Fibroblast of skin of scalp (primary cell): ENCODE measurements around the gene OARD1.
A peak's percentile ranks its signal among the peaks of the same experiment; 100 is the strongest.
"Not testable (repeated sequence)": the region's sequence is repeated elsewhere in the genome, so short reads cannot be mapped to it uniquely, and the experiment has no call there.

ENCODE experiments used
- DNase-seq: peaks from one replicate; pipeline ENCODE4 v3.0.0-alpha.2; 2013

Gene OARD1

DNA sequence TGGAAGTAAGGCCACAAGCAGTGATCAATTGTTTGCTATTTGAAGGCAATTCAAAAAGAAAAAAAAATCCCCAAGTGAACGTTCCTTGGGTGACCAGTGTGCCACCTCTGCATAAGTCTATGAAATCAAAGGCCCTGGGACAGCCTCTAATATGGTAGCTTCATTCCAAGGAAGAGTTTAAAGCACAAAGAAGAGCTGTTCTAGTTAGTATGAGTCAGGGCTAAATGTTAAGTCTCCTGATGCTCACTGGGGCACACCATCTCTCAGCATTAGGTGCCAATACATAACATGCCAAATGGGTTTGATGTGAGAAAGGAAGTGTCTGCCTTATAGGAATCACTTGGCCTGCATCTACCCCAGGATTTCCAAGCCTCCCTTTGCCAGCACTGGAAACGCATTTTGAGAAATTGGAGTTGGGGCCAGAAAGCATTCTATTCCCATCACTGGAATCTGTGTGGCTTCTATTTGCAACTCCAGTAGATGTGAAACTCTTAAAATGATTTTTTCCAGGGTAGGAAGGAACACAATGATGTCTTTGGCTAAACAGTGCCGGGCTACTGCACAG is 46.1 kb downstream of the OARD1 start:
- no peak for DNase-seq

DNA sequence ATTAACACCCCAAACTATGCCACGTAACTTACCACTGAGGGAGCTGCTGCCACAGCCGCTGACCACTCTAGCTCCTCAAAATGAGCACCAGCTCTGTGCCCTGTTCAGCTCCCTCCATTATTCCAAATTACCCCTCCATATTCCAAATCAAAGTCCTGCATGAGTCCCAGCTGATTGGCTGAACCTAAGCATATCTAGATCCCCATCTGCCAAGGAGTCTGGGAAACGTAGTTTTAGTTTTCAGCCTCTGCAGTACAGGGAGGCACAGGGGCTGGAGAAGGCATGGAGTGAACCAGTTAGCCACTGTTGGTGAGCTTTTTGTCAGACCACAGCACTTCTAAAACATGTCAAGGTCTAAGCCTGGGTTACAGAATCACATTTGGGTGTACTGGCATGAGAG is 49.0 kb downstream of the OARD1 start:
- no peak for DNase-seq

DNA sequence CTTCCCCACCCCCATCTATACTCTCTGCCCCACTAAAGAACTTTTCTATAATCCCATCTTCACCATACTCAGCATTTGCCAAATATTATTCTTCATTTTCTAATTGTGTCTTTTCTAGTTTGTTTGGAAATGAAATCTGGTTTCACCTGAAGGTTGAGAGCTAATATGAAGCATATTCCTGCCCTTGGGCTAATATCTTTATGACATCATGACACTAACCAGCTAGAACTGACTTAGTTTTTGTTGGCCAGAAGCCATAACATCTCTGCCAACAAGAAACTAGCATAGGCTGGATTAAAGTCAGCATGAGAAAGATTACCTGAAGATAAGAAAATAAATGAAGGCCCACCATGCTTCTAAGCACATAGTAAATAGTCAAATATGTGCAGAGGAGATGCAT is 49.9 kb downstream of the OARD1 start:
- DNase-seq = no peak

DNA sequence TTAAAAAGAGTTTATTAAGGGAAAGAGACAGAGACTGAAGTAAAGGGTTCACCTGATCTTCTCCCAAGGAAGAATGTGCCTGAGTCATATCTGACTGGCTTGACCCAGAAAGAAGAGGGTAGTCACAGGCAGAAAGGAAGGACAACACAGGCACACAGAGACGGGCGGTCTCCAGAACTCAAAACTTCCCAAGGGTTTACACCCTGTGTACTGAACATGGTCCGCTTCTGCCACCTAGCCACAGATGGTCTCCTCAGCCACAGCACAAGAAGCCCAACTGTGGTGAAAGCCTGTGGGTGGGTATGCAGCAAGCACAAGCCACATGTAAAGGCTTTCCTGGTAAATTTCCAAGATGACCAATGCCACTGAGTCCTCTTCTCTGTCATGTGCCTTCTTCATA is 50.3 kb downstream of the OARD1 start:
- DNase-seq = peak; percentile 64

DNA sequence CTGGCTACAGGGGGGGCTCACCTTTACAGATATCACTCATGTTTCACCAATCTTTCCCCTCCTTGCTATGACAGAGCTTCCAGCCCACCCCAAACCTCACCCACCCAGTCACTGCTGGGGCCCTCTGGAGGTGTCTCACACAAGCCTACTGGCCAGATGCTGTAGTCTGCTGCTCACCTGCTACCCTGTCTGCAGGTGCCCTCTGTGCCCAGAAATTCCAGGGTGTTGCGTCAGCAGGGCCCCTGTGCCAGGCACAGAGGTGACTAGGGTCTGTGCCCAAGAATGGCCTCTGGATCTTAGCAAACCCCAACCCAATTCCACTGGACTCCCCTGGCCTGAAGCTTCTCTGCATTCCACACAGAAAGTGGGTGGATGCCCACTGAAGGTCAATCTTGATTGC is 54.5 kb downstream of the OARD1 start:
- no peak for DNase-seq

DNA sequence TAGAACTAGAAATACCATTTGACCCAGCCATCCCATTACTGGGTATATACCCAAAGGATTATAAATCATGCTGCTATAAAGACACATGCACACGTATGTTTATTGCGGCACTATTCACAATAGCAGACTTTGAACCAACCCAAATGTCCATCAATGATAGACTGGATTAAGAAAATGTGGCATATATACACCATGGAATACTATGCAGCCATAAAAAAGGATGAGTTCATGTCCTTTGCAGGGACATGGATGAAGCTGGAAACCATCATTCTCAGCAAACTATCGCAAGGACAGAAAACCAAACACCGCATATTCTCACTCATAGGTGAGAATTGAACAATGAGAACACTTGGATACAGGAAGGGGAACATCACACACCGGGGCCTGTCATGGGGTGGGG is 56.3 kb downstream of the OARD1 start:
- not testable (repeated sequence) for DNase-seq

DNA sequence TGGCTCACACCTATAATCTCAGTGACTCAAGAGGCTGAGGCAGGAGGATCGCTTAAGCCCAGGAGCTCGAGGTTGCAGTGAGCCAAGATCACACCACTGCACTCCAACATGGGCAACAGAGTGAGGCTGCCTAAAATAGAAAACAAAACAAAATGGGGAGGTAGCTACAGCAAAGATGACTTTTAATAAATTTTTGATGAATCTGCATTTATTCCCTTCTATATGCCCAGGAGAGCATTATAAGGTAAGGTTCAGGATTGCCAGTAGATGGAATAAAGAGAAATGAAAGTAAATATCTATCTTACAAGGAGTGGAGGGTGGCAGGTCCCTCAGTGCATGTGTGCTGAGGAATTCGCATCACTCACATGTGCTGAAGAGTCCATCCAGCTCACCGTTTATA is 57.4 kb downstream of the OARD1 start:
- no peak for DNase-seq
